Superior temporal gyrus (tissue), 1 donor: ENCODE results near the gene ZNF77.
A peak's percentile ranks its signal among the peaks of the same experiment; 100 is the strongest.
"Not testable (repeated sequence)": the region's sequence is repeated elsewhere in the genome, so short reads cannot be mapped to it uniquely, and the experiment has no call there.

ENCODE experiments used
- DNase-seq: peaks from one replicate; pipeline ENCODE4 v3.0.0-alpha.2; 2016; ENCODE audit errors: extremely low spot score

ZNF77 gene

DNA sequence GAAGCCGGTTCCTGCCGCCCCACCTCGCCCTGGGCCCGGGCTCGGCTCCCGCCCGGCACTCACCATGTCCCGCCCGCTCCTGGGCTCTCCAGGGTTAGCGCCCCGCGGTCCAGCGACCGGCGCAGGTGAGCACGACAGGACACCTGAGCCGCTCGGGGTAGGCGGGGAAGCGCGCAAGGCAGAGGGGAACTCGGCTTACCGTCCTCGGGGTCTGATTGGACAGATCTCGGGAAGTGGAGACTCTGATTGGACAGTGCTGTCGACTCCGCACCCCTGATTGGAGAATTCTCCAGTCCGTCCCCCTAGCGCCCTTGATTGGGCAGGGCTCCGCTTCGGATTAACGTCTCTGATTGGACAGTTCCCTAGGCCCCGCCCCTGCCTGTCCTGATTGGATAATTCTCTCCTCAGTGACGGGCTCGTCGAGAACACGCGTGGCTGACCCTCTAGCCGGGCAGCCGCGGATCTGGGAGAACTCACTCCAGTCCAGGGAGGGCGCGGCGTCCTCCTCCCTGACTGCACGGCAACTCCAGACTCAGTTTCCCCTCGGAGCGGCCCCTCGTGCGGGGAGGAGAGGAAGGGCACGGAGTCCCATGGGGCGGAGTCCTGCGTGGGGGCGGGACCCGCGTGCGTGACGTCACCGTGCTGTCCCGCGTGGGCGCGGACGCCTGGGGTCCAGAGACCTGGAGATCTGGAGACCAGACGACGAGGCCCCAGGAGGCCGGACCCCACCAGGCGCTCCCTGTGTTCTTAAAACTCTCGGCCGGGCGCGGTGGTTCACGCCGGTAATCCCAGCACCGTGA, at the start of gene ZNF77:
TSS of gene ZNF77 (minus strand) at position 197 of the 800 bp plus-strand sequence. CDS start at position 66, 131 bp downstream.
- DNase-seq = peak; percentile 100

DNA sequence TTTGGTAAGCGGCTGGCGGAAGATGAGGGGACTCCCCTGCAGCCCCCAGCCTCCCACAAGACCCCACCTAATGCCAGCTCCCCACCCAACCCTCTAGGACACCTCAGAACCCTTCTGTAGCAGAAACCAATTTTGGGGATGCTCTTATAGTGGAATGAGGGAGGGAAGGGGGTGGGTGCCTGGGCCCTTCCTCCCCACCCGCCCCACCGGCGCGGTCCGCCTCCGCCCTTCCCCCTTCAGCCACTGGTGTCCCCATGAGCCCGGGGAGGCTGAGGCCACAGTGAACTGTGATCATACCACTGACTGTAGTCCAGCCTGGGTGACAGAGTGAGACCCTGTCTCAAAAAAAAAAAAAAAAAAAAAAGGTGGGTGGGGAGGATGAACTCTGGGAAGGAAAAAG, 48.8 kb upstream of the ZNF77 start:
- no peak for DNase-seq

DNA sequence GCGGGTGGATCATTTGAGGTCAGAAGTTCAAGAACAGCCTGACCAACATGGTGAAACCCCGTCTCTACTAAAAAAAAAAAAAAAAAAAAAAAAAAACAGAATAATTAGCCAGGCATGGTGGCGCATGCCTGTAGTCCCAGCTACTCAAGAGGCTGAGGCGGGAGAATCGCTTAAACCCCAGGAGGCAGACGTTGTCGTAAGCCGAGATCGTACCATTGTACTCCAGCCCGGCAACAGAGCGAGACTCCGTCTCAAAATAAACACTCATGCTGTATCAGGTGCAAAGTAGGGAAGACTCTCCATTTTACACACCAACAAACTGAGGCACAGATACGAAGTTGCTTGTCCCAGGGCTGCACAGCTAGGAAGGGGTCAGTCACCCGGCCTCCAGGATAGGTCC, 48.2 kb upstream of the ZNF77 start:
- no peak for DNase-seq

DNA sequence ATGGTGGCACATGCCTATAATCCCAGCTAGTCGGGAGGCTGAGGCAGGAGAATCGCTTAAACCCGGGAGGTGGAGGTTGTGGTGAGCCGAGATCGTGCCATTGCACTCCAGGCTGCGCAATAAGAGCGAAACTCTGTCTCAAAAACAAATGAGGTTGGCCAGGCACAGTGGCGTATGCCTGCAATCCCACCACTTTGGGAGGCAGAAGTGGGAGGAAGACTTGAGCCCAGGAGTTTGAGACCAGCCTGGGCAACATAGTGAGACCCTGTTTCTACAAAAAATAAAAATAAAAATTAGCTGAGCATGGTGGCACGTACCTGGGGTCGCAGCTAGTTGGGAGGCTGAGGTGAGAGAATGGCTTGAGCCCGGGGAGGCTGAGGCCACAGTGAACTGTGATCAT, 47.6 kb upstream of the ZNF77 start:
- not testable (repeated sequence) for DNase-seq

DNA sequence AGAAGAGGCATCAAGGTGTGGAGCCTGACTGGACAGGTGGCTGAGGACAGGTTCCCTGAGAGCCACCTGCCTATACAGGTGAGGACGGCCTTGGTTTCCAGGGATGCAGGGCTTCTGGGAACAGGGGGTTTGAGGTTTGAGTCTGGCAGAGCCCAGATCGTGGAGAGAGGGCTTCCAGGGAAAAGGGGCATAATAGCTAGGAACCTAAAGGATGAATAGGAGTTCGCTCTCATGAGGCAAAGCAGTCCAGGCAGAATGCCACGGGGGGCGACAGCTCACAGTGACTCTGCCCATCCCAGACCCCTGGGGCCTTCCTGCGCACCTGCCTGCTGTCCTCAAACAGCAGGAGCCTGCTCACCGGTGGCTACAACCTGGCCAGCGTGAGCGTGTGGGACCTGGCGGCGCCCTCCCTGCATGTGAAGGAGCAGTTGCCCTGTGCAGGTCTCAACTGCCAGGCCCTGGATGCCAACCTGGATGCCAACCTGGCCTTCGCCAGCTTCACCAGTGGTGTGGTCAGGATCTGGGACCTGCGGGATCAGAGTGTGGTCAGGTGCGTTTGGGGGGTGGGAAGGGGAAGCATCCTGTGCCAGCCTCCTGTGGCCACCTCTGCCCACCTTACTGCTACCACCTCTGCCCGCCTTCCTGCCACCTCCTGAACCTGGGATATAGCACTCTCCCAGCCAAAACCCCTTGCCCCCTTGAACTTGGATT, 44.6 kb upstream of the ZNF77 start:
- no peak for DNase-seq

DNA sequence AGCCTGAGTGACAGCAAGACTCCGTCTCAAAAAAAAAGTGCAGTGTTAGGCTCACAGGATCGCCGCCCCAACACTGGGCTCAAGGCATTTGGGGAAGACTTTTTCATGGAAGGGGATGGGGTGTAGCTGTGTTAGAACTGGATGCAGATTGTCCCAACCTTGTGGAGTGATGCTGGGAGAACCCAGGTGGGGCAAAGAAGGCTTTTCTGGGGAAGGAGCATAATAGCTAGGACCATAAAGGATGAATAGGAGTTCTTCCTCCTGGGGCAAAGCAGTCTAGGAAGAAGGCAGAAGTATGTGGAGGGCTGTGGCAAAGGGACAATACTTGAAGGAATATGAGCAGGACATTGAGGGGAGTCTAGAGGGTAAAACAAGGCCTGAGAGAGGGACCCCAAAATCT, 43.8 kb upstream of the ZNF77 start:
- DNase-seq = no peak

DNA sequence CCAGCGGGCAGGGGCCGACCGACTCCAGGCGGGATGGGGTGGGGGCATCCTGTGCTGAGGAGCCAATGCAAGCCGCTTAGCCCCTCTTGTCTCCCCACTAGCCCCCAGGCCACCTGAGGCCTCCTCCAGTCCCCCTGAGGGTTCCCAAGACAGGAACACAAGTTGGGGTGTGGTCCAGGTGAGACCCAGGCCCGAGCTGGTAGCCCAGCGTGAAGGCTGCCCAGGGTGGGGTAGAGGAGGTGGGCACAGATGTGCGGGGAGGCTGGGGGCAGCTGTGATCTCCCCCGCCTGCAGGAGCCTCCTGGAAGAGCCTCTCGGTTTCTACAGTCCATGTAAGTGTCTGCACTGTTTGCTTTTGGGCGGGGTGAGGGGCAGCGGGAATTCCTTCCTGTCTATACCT, 43.0 kb upstream of the ZNF77 start:
- no peak for DNase-seq

DNA sequence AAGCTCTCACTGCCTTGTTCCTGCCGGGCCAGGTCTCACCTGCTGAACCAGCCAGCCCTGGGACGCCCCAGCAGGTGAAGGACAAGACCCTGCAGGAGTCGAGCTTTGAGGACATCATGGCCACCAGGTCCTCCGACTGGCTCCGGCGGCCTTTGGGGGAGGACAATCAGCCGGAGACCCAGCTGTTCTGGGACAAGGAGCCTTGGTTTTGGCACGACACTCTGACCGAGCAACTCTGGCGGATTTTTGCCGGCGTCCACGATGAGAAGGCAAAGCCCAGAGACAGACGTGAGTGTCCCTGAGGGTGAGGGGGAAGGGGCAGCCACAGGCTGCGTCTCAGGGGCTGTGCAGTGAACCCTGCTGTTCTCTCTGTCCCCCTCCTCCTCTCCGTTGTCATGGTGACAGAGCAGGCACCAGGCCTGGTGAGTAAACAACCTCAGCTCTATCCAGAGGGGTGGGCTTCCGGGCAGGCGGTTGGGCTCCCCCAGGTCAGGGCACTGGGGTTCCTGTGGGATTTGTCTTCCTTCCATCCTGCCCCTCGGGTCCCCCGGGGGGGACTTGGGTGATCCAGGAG, 42.3 kb upstream of the ZNF77 start:
- no peak for DNase-seq

DNA sequence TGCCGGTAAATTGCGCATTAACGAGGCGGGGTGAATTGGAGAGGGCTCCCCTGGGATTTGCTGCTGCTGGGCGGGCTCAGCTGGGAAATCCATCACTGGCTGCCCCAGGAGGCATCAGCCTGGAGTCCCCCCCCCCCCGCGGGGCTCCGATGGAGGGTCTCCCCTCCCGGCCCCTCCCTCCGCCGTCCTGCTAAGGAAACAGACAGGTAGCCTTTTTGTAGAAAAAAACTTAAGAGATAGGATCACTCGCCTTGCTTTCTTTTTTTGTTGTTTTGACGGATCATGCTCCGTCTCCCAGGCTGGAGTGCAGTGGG, 39.4 kb upstream of the ZNF77 start:
- no peak for DNase-seq

DNA sequence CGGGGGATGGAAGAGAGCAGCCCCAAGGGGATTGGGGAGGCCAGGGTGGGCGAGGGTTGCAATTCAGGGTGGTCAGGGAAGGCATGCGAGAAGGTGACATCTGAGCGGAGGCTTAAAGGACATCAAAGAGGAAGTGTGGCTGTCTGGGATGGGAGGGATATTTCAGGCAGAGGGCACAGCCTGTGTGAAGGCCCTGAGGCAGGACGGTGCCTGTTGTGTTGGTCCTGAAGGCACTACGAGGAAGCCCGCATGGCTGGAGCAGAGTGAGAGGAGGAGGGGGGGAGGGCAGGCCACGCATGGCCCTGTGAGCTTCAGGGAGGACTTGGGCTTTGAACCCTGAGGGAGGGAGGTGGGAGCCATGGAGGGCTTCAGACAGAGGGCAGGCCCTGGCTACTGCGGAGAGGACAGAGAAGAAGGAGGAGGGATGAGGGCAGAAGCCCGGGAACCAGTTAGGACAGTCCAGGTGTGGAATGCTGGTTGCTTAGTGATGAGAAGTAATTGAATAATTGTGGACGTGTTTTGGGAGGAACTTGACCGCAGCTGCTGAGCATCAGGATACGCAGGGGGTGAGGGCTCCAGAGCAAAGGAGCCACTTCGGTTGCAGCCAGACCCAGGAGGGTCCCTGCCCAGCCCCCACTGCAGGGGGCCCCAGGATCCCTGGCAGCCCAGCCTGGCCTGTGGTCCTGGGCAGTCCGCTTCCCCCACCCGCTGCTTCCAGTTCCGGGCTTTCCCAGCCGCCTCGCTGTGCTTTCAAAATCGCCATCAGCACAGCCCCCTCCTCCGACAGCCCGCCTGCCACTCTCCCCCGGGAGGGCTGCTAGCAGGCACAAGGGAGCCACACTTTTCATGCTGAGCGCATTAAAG, 38.8 kb upstream of the ZNF77 start:
- peak; percentile 29 for DNase-seq

DNA sequence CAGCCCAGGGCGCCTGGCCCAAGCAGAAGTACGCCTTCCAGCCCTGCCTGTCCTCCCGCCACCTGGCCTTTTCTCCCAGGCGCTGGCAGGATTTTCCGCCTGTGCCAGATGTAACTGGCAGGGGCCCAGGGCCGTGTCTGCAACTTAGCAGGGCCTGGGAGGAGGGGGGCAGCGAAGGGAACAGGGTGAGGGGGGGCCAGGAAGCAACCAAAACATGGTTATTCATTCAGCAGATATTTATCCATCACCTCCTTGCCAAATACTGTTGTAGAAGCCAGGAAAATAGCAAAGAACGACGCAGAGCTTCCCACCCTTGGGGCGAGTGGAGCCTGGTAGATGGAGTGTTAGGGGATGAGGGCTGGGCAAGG, 38.2 kb upstream of the ZNF77 start:
- peak; percentile 35 for DNase-seq

DNA sequence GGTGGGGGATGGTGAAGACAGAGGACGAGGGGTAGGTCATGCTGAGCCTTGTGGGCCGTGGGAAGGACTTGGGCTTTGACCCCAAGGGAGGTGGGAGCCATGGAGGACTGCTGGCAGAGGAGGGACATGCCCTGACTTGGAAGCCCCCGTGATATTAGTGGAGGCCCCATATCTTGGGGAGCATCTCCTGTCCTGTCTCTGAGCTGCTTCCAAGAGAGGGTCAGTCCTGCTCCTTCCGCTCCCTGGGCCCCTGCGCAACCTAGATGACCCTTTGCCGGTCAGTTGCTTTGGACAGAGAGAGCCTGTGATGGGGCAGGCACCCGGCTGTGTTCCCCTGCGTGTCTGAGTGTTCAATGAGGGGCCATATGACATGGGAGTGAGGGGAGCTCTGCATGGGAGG, 37.8 kb upstream of the ZNF77 start:
- DNase-seq = no peak

DNA sequence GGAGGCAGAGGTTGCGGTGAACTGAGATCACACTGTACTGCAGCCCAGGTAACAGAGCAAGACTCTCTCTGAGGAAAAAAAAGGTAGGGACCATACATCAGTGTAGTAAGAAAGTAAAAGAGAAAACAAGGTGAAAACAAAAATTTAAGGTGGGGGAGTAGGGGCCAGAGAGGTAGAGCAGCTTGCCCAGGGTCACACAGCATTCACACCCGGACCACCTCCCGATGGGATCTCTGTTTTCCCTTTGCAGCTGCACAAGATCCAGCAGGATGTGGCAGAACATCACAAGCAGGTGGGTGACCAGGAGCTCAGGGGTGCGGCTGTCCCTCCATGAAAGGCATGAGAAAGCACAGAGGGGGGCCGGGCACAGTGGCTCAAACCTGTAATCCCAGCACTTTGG, 37.1 kb upstream of the ZNF77 start:
- DNase-seq = no peak

DNA sequence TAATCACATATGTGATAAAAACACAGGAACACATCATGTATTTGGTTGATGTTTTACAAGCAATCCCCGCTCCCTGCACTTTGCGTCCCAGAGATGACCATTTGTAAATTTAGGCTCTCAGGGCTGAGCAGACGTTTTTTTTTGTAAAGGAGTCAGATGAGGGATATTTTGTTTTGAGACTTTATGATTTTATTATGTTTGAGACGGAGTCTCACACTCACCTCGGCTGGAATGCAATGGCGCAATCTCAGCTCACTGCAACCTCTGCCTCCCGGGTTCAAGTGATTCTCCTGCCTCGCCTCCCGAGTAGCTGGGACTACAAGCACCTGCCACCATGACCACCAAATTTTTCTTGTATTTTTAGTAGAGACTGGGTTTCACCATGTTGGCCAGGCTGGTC, 34.0 kb upstream of the ZNF77 start:
- no peak for DNase-seq

DNA sequence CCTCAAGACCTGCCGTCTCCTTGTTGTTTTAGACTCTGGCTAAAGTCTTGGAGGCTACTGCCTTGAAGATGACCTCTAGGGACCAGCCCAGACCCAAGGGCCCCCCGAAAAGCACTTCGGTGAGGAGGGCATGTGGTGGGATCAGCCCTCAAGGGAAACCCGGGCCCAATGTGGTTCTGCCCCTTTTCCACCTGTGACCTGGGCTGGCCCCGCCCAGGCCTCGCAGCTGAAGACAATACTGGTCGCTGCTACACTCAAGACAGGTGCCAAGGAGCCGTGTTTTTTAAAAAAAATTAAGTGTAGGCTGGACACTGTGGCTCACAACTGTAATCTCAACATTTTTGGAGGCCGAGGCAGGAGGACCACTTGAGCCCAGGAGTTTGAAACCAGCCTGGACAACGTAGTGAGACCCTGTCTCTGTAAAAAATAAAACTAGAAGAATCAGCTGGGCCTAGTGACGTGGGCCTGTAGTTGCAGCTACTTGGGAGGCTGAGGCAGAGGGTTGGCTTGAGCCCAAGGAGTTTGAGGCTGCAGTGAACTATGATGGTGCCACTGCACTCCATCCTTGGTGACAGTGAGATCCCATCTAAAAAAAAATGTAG, 33.5 kb upstream of the ZNF77 start:
- DNase-seq = no peak

DNA sequence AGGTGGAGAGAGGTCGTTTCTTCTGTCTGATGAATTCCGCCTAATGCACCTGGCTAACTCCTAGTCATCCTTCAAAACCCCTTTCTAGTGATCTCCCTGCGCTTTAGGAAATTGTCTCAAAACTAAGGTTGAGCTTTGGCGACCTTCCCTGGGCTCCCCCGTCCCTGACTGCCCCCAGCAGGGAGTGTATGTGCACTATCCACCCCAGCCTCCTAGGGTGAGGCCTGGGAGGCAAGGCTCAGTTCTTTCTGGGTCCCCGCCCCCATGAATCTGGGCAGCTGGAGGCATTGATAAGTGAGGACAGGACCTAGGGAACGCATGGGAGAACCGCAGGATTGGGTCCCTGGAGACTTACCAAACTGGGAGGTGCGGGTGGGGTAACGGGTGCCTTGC, 33.0 kb upstream of the ZNF77 start:
- DNase-seq = no peak

DNA sequence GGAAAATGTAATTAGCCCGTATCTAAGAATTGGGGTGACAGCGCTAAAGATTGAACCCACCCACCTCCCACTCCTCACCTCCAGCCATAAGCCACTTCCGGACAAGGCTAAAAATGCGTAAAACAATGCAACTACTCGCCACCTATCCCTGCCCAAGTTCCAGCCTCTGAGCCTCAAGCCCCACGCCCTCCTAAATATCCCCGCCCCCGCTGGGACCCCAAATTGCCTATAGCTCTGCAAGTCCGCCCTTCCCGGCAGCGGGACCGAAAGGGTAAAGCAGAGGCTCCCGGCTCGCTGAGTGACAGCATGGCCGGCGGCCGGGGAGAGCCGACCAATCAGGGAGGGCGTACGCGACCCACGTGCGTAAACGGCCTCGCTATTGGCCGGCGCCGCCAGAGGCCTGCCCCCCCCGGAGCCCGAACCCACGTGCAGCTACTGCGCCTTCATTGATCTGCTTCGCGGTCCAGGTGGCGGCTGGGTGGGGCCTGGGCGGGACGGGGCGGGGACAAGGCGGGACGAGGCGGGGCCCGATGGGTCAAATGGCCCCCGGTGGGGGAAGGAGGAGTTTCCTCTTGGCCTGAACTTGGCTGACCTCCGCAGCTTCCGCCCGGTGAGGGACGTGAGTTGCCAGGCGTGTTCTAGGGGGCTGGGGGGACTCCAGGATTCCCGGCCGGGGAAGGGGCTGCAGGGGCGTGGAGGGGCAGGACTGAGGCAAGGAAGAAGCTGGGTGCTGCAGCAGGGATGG, 32.4 kb upstream of the ZNF77 start, which contains the start of gene TLE6:
TSS of gene TLE6 (plus strand) at position 564 of the 745 bp plus-strand sequence. CDS start 670 bp downstream, outside the sequence.
- DNase-seq = peak; percentile 93

DNA sequence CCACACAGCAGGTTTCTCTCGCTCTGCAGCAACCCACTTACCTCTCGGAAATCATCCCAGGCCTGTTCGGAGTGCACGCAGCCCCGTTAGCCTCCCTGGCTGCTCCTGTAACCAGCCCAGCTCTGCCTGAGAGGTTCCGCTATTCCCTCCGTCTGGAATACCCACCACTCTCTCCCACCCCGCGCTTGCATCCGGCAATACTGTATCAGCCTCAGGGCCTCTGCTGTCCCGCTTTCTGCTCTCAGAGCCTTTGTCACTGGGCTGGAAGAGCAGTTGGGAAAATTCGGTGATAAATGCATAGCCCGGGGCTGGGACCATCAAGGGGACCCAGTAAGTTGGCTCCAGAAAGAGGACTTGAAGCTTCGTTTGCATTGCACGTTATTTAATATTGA, 31.8 kb upstream of the ZNF77 start:
- DNase-seq = no peak

DNA sequence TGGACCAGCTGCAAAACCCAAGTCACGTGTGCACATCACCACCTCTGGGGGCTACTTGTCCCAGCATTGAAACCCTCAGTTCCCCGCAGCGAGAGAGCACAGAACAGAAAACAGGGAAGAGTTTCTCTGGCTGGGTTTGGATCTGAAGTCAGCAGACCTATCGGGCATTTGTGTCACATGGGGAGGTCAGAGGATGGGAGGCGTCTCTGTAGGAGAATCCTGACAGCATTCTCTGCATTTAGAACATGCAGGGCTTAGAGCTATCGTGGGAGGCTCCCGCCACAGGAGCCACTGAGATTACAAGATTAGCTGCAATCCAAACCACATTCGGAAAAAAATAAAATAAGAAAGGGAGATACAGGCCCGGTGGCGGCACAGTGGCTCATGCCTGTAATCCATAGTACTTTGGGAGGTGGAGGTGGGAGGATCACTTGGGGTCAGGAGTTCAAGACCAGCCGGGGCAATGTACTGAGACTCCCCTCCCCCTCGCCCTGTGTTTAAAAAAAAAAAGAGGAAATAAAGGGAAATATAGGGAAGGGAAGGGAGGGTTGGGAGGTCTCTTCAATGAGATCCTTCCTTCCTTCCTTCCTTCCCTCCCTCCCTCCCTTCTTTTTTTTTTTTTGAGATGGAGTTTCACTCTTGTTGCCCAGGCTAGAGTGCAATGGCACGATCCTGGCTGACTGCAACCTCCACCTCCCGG, 29.7 kb upstream of the ZNF77 start:
- peak; percentile 10 for DNase-seq

DNA sequence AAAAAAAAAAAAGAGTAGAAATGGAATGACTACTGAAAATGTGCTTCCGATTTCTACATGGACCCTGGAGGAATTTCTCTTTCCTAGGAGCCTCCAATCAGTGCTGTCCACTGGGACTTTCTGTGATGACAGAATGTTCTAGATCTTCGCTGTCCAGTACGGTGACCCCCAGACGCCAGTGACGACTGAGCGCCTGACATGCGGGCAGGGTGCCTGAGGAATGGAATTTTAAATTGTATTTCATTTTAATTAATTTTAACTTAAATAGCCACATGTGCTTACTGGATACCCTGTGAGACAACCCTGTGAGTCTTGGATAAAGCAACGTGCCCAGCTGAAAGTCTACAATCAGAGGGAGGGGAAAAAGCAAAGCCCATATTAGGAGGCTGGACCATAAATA, 28.5 kb upstream of the ZNF77 start:
- no peak for DNase-seq
